Peyer's patch (tissue), 4 donors: ENCODE data around the gene SAMM50.

ENCODE experiments used
- CTCF ChIP-seq, 6 experiments: fragments of 450-650 bp in 4 of 6; fragments of 200-600 bp in 2 of 6; sonication (generic) in 1 of 6; IDR thresholded peaks; one replicate each; pipeline ENCODE4 v1.5.1; 2017 to 2019; ENCODE audit warnings: antibody characterized with exemption in 6 of 6, mild to moderate bottlenecking in 3 of 6, moderate library complexity in 1 of 6
- POLR2A ChIP-seq, 2 donors: fragments of 450-650 bp; IDR thresholded peaks; one replicate each; pipeline ENCODE4 v1.5.1; 2017; ENCODE audit warnings: antibody characterized with exemption in 2 of 2, mild to moderate bottlenecking in 2 of 2, moderate library complexity in 2 of 2

- TF ChIP-seq CTCF (IDR thresholded peaks at IDR 0.05) (no peak), POLR2A (IDR thresholded peaks at IDR 0.05) (no peak)
Observed at GRCh38 chr22:43976861-43977795, 21.9 kb downstream of the SAMM50 start.
